Lower leg skin (tissue), 3 donors: Measurements from ENCODE around the gene RALY.

Source experiments
- CTCF ChIP-seq, 3 donors: fragments of 450-650 bp; IDR thresholded peaks; one replicate each; pipeline ENCODE4 v1.5.1; 2016; ENCODE audit warnings: antibody characterized with exemption in 3 of 3, mild to moderate bottlenecking in 3 of 3, moderate library complexity in 2 of 3
- POLR2A ChIP-seq, 2 donors: fragments of 450-650 bp; IDR thresholded peaks; one replicate each; pipeline ENCODE4 v1.6.1; 2016 to 2017; ENCODE audit warnings: antibody characterized with exemption in 2 of 2, mild to moderate bottlenecking in 1 of 2, moderate library complexity in 1 of 2

GRCh38 chr20:33995053-33995831 is 1.5 kb downstream of the RALY start:
- TF ChIP-seq POLR2A (IDR thresholded peaks at IDR 0.05) (no peak), CTCF (IDR thresholded peaks at IDR 0.05) (no peak)
